ENCODE data around the gene UPK2.
"Not testable (repeated sequence)": the region's sequence is repeated elsewhere in the genome, so short reads cannot be mapped to it uniquely, and the experiment has no call there.

Gene UPK2

DNA sequence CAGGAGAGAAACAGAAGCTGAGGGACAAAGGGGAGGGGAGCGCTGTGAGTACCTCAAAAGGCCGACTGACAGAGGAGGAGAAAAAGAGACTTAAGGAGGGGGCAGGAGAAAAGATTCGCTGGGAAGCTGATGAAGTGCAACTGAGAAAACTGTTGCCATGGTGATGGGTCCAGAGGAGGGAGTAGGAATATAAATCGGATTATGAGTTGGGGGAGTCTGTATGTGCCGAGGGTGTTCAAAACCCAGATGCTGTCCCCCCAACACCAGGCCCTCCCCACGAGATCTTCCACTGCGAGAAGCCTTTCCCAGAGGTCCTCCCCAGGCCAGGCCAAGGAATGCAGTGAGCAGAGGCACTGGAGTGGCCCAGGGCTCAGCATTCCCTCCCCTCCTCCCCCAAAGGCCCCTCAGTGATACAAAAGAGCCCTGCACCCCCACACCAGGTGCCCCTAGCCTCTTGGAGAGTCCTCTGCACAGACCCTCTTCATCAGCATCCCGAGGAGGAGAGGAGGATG is 16.6 kb upstream of the UPK2 start:
- DNase-seq, result no peak

DNA sequence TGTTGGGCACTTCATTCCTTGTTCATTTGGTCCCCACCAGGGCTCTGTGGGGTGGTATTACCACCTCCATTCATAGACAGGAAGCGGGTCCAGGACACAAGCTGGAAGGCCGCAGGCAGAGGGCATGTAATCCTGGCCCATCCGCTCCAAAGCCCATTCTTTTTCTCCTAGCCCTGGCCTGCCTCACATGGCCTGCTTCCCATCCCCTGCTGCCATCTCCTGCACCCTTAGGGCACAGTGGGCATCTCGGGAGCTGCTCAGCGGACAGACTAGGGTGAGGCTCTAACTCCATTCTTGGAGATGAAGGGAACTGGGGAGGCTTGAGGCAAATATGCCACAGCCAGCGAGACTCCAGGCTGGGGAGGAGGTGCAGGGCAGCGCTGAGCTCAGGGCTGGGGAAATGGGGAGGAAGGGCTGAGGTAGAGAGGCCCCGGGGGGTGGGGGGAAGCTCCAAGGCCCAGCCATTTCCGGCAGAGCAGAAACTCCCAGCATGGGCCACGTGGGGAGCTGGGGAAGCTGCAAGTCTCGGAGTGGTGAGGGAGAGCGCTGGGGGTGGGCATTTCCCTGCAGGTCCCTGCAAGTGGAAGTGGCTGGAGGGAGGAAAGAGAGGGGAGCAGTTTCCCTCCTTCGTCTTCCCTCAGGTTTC is 16.0 kb upstream of the UPK2 start:
- no peak for DNase-seq

GRCh38 chr11:118947091-118947490 is 9.0 kb upstream of the UPK2 start:
- no peak for DNase-seq

DNA sequence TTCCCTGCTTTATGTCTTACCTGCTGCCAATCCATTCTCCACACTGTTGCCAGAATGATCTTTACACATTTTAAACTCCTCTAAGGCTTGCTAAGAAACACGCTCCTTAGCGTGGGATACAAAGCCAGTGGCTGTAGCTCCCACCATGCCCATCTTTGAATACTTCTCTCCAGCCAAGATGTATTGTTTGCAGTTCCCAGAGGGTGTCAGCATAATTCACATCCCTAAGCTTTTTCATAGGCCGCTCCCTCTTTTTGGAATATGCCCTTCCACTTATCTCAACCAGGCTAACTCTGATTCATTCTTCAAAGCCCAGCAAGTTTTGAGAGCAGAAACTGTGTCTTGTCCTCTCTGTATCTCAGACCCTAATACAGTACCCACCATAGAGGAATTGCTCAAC is 8.1 kb upstream of the UPK2 start:
- no peak for DNase-seq

DNA sequence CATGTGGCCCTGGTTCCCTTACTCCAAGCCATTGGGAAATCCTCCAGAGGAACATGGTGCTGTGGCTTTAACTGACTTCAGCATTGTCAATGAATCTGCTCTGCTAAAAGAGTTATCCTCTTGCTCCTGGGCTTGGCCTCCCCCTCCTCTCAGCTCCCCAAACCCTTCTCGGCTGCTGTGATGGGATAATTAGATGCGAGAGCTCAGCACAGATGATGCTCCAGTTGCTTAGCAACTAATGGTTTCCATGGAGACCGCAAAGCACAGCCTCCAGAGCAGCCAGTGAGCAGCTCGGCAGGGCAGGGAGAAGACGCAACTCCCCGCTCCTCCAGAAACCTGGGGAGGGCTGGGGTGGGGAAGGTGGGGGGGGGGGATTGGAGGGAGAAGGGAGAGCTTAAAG is 2.8 kb upstream of the UPK2 start:
- DNase-seq, result no peak

DNA sequence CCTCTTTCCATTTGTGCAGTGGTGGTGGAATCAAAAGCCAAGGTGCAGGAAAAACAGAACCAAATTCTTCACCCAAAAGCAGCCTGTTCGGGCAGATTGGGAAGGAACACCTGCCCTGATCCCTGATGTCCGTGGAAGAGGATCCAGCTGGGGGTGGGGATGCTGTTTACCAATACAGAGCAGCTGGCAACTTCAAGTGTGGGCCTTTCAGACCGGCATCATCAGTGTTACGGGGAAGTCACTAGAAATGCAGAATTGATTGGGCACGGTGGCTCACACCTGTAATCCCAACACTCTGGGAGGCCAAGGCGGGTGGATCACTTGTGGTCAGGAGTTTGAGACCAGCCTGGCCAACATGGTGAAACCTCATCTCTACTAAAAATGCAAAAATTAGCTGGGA is 2.1 kb upstream of the UPK2 start:
- DNase-seq, result not testable (repeated sequence)

GRCh38 chr11:118956847-118957469 is 860 bp downstream of the UPK2 start:
- DNase-seq, result no peak

DNA sequence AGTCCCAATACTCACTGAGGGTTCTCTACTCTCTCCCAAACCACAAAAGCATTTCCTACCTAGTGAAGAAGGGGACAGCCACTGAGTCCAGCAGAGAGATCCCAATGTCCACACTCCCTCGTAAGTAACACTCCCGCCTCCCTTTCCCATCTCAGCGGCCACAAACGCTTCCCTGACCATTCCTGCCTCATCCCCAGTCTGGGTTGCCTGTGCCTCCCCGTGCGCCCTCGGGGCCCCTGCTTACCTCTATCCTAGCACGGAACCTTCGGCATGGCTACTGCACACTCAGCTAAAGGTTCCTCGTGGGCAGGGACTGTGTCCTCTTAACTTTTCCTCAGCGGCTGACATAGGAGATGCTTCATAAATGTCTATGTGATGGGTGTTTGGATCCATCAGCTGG is 1.5 kb downstream of the UPK2 start:
- DNase-seq, result no peak

GRCh38 chr11:118957968-118958367 is 1.9 kb downstream of the UPK2 start:
- no peak for DNase-seq

DNA sequence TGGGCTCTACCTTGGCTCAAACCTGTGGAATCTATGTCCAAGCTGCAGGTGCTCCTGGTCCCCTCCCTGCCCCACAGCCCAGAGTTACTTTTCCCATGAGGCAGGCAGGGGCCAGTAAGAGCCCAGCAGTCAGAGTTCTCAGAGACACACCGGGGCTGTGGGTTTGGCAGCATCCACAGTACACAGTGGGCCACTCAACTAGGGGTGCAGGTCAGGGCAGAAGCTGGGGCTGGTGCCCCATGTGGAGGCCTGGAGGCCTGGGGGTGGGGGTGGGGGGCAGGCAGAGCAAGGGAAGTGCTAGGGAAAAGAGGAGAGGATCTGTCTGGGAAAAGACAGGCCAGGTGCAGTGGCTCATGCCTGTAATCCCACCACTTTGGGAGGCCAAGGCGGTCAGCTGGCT is 2.5 kb downstream of the UPK2 start:
- no peak for DNase-seq

GRCh38 chr11:118961189-118961588 is 5.1 kb downstream of the UPK2 start:
- DNase-seq, result no peak

DNA sequence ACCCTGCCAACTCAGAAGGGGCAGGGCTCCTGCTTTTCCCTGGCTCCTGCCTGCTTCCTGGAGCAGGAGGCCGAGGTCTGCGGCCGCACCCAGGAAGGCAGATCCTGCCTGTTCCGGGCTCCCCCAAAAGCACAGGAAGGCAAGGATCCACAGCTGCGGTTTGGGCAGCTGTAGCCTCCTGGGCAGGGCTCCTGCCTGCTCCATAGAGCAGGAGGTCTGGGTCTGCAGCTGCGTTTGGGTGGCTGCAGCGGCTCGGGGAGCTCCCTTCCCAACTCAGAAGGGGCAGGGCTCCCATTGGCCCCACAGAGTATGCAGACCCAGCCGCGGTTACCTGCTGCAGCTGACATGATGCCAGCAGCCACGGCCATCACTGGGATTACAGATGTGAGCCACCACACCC is 5.5 kb downstream of the UPK2 start:
- no peak for DNase-seq

- not testable (repeated sequence) for DNase-seq
These were observed 13.4 kb downstream of the UPK2 start for GRCh38 chr11:118969508-118969907.

DNA sequence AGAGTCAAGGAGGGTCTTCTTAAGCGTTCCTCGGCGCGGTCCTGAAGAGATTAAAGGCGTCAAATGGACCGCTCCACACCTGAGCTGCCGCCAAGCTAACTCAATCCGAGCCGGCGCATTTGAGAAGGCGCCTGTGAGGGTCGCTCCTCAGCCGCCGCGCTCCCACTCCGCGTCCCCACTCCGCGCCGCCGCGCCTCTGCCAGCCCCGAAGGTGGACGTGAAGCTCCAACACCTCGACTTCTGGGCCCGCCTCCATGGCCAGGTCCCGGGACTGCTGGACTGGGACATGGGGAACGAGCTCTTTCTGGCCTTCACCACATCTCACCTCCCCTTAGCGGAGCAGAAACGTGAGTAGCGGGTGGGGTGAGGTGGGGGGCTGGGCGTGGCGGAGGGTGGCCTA is 15.5 kb downstream of the UPK2 start, which contains the start of gene FOXR1:
Gene FOXR1, plus strand, starts transcription at position 116 of the 400 bp plus-strand sequence. Its CDS starts 171 bp downstream, at position 287.
- DNase-seq, result no peak

- no peak for DNase-seq
These were observed 17.9 kb downstream of the UPK2 start for GRCh38 chr11:118973985-118974384.

DNA sequence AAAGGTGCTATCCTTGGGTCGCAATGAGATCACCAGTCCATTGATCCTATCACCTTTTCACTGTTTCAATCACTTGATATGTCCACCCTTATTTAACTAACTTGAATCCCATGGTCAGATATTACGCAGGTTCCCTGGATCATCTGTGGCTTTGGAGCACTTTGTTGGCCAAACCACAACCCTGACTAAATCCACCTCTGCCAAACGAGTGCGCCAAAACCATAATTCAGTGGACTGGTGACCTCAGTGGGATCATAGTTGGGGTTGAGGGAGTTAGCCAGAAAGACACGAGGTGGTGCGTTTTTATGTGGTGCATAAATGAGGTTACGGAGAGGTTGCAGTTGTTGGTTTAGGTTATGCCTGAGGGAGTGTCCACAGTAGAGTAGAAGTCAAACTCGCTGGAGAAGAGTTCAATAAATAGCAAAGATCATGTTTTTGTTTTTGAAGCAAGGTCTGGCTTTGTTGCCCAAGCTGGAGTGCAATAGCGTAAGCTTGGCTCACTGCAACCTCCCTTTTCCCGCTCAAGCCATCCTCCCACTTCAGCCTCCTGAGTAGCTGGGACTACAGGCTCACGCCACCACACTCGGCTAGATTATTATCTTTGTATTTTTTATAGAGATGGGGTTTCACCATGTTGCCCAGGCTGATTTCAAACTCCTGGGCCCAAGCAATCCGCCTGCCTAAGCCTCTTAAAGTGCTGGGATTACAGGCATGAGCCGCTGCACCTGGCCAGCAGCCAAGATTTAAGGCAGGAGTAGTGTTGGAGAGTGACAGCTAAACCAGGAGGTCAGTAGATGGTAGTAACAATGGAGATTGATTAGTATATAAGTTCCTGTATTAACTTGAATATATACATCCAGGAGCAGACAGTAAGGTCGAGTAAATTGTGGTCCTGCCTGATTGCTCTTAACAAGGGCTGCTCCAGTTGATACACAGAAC is 19.9 kb downstream of the UPK2 start:
- no peak for DNase-seq

DNA sequence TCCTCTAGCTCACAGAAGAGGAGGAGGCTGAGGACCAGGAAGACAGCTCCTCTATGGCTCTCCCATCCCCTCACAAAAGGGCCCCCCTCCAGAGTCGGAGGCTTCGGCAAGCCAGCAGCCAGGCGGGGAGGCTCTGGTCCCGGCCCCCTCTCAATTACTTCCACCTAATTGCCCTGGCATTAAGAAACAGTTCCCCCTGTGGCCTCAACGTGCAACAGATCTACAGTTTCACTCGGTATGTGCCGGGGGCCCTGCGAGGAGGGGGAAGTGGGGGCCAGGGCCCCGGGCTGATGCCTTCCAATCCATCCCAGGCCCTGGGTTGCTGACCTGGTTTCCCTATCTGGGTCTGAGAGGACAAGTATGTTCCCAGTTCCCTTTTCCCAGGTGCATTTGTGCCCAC is 23.3 kb downstream of the UPK2 start:
- no peak for DNase-seq

- DNase-seq, result peak; percentile 37
These were observed 24.2 kb downstream of the UPK2 start for GRCh38 chr11:118980191-118980881.

DNA sequence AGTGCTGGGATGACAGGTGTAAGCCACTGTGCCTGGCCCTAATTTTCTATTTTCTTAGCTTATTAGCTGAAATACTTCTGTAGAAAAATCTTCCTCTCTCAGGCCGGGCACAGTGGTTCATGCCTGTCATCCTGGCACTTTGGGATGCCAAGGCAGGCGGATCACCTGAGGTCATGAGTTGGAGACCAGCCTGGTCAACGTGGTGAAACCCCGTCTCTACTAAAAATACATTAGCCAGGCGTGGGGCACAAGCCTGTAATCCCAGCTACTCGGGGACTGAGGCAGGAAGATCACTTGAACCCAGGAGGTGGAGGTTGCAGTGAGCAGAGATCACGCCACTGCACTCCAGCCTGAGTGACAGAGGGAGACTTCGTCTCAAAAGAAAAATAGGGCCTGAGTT is 28.2 kb downstream of the UPK2 start:
- DNase-seq, result not testable (repeated sequence)

- DNase-seq, result no peak
These were observed 28.7 kb downstream of the UPK2 start for GRCh38 chr11:118984825-118985224.

GRCh38 chr11:118988280-118988679 is 32.2 kb downstream of the UPK2 start:
- DNase-seq, result no peak

GRCh38 chr11:118991486-118992038 is 35.5 kb downstream of the UPK2 start:
- not testable (repeated sequence) for DNase-seq
